Upper lobe of right lung (tissue), 1 donor: ENCODE results near the gene NPAS3. TPM values are rescaled to one million over a fixed set of nuclear protein-coding genes. Genes with fewer than 3 reads are reported as not detected.

Source experiments
- ATAC-seq: fragments of 200-7000 bp; cut with Tn5 transposase; one replicate; pipeline ENCODE4 v1.9.1; 2020; ENCODE audit warnings: mild to moderate bottlenecking, moderate library complexity
- DNase-seq: peaks from one replicate; pipeline ENCODE4 v3.0.0-alpha.2; 2020
- H3K27ac ChIP-seq: fragments of 200-600 bp; one replicate; pipeline ENCODE4 v1.8.0; 2022
- H3K27me3 ChIP-seq: fragments of 200-600 bp; one replicate; pipeline ENCODE4 v1.8.0; 2022; ENCODE audit warnings: mild to moderate bottlenecking
- H3K36me3 ChIP-seq: fragments of 200-600 bp; one replicate; pipeline ENCODE4 v1.8.0; 2022
- H3K4me1 ChIP-seq: fragments of 200-600 bp; one replicate; pipeline ENCODE4 v1.8.0; 2022
- H3K4me3 ChIP-seq: fragments of 200-600 bp; one replicate; pipeline ENCODE4 v1.8.0; 2022; ENCODE audit warnings: mild to moderate bottlenecking
- H3K9me3 ChIP-seq: fragments of 200-600 bp; one replicate; pipeline ENCODE4 v1.8.0; 2022
- intact Hi-C: fragments of 100-400 bp; cut with DNase I; formaldehyde crosslinking; loops from one replicate; pipeline ENCODE4 v1.11.0; 2022
- total RNA-seq: library from RNA; stranded (reverse); fragmentation: NEBNext Ultra II Directional; extraction: Animal tissue kit (Norgen Biotek cat#: 25700); gene quantifications from one replicate; pipeline ENCODE4 v1.2.1, GENCODE V29; 2021
- TF ChIP-seq, protein P1 (sequence below): fragments of 200-600 bp; IDR thresholded peaks from one replicate; pipeline ENCODE4 v1.8.0; 2022; ENCODE audit warnings: antibody characterized with exemption
- donor health status: DM: no; HTN: yes; CAD: no; lungs with severe emphysema.

The NPAS3 gene
- total RNA-seq, 1 donor from 2014 or later, result 1.2 TPM

DNA sequence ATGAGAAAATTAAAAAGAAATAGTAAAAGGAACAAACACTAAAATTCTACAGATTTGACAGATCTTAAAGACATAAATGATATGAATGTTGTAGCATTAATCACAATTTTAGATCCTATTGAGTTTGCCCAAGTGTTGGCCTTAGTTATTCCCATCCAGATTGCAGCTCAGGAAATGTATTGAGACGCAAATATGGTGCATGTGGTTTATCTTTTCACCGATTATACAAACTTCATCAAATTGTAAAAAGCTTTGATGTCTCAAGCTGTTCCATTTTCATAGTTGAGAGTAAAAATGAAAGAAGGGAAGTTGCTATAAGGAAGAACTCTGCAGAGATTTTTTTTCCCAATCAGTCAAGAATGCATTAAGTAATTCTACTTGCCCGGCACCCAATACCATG, 683.8 kb downstream of the NPAS3 start:
- TF ChIP-seq, protein P1, sequence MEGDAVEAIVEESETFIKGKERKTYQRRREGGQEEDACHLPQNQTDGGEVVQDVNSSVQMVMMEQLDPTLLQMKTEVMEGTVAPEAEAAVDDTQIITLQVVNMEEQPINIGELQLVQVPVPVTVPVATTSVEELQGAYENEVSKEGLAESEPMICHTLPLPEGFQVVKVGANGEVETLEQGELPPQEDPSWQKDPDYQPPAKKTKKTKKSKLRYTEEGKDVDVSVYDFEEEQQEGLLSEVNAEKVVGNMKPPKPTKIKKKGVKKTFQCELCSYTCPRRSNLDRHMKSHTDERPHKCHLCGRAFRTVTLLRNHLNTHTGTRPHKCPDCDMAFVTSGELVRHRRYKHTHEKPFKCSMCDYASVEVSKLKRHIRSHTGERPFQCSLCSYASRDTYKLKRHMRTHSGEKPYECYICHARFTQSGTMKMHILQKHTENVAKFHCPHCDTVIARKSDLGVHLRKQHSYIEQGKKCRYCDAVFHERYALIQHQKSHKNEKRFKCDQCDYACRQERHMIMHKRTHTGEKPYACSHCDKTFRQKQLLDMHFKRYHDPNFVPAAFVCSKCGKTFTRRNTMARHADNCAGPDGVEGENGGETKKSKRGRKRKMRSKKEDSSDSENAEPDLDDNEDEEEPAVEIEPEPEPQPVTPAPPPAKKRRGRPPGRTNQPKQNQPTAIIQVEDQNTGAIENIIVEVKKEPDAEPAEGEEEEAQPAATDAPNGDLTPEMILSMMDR, result no peak
- DNase-seq (no peak), ATAC-seq (no peak)
- intact Hi-C loops, result no loop called here
- no peaks in the 10 kb centered on the region for H3K36me3 ChIP-seq
- H3K9me3 ChIP-seq, result no peaks in the 10 kb centered on the region
- H3K27ac ChIP-seq, result no peak overlapping the region
- no peaks in the 10 kb centered on the region for H3K4me1 ChIP-seq
- no peak overlapping the region for H3K4me3 ChIP-seq
- no peaks in the 10 kb centered on the region for H3K27me3 ChIP-seq

DNA sequence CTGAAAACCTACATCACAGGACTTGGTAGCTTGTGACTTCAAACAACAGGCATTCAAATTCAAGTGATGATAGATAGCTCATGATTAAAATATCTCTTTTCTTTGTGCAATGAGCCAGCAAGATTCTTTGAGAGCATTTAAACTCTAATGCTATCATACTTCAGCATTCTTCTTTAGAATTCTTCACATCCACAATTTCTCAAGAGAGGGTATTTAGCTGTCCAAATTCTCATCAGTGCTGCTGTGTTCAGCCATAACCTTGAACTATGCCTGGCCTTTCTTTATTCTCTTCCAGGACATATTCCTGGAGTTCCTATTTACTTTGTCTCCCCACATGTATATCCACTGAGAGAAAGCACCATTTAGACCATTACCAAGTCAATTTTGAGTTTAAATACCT, 691.1 kb downstream of the NPAS3 start:
- no peak for ATAC-seq

DNA sequence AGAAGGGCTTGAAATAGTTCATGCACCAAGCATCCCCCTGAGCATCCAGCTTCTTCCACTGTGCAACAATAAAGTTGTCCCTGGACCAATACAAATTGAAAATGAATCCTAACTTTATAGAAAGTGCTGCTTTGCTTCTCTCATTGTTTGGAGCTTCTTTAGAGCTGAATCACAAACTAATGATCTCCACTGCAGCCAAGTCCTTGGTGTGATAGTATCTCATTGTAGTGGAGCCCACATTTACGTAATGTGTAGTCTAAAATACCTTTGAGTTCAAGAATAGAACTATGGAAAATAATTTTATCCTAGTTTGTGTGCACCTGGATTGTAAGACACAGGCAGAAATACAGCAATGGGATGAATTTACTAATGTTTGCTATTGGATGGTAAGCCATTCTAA, 692.3 kb downstream of the NPAS3 start:
- TF ChIP-seq, protein P1, result no peak
- intact Hi-C loops, result no loop called here
- no peak overlapping the region for H3K4me3 ChIP-seq

More for the DNA sequence above, 691.1 kb downstream of the NPAS3 start:
- Histone ChIP-seq H3K4me1 (no peaks in the 10 kb centered on the region), H3K27me3 (no peaks in the 10 kb centered on the region), H3K36me3 (no peaks in the 10 kb centered on the region), H3K27ac (no peak overlapping the region), H3K9me3 (no peaks in the 10 kb centered on the region), H3K4me3 (no peak overlapping the region)
- intact Hi-C loops, result no loop called here
- DNase-seq, result no peak
- TF ChIP-seq, protein P1, result no peak

DNA sequence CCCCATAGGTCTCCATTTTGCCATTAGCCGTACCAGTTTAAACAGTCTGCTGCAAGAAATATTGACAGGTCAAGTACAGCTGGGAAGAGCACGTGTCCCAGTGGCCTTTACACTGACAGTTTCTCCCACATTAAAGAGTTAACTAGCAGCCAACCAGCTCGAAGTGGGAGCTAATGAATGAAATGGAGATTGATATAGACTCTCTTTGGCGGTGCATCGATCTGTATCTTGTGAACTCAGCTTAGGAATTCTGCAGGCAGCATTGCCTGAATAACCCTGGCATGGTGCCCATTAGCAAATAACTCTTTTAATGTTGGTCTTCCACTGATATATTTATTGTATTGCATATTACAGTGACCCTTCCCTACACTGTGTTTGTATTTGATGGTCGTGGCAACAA, 692.8 kb downstream of the NPAS3 start:
- H3K9me3 ChIP-seq, result no peaks in the 10 kb centered on the region
- no peak for DNase-seq
- no peak for ATAC-seq
- TF ChIP-seq, protein P1, result no peak
- H3K27me3 ChIP-seq, result no peaks in the 10 kb centered on the region
- H3K4me1 ChIP-seq, result no peaks in the 10 kb centered on the region
- H3K36me3 ChIP-seq, result no peaks in the 10 kb centered on the region
- intact Hi-C loops, result no loop called here
- no peak overlapping the region for H3K4me3 ChIP-seq
- no peak overlapping the region for H3K27ac ChIP-seq

More for the DNA sequence above, 692.3 kb downstream of the NPAS3 start:
- DNase-seq (no peak), ATAC-seq (no peak)
- no peaks in the 10 kb centered on the region for H3K27me3 ChIP-seq
- no peaks in the 10 kb centered on the region for H3K4me1 ChIP-seq
- H3K9me3 ChIP-seq, result no peaks in the 10 kb centered on the region
- H3K36me3 ChIP-seq, result no peaks in the 10 kb centered on the region
- H3K27ac ChIP-seq, result no peak overlapping the region

DNA sequence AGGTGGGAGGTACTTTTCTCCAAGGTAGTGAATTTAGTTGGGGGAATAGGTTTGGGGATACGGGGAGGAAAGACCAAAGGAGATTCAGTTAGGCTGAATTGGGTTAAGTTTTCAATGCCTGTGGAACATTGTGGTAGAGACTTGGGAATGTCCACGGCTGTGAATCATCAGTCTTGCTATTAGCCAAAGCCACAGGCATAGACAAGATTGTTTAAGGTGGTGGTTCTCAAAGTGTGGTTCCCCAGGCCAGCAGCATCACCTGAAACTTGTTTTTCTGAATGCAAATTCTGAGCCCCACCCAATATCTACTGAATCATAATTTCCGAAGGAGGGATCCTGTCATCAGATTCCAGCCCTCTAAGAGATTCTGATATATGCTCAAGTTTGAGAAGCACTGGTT, 696.0 kb downstream of the NPAS3 start:
- intact Hi-C loops, result no loop called here
- Histone ChIP-seq H3K9me3 (no peaks in the 10 kb centered on the region), H3K4me3 (no peak overlapping the region), H3K27ac (no peak overlapping the region), H3K27me3 (no peaks in the 10 kb centered on the region), H3K36me3 (no peaks in the 10 kb centered on the region), H3K4me1 (no peaks in the 10 kb centered on the region)
- TF ChIP-seq, protein P1, result no peak
- ATAC-seq, result no peak
- no peak for DNase-seq

DNA sequence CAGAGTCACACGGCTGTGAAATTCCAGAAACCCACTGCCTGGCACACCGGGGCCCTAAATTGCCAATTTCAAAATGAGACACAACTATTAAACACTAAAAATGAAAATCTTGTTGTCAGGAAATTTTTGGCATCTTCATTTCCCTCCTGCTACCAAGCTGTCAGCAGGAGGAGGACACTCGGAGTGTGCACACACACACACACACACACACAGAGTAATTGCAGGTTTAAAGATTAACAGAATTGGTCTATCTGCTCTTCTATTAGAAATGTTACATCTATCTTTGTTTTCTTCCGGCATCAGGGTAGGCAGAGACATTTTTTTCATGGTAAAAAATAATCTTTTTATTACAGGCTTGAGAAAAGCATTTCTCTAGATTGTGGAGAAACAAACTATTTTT, 698.0 kb downstream of the NPAS3 start:
- Histone ChIP-seq H3K27ac (no peak overlapping the region), H3K4me1 (no peaks in the 10 kb centered on the region), H3K9me3 (no peaks in the 10 kb centered on the region), H3K36me3 (no peaks in the 10 kb centered on the region), H3K27me3 (no peaks in the 10 kb centered on the region), H3K4me3 (no peak overlapping the region)
- intact Hi-C loops, result no loop called here
- DNase-seq, result no peak
- TF ChIP-seq, protein P1, result no peak
- ATAC-seq, result no peak
